ENCODE measurements around the gene TTC7B.
"Not testable (repeated sequence)": the region's sequence is repeated elsewhere in the genome, so short reads cannot be mapped to it uniquely, and the experiment has no call there.

TTC7B gene

DNA sequence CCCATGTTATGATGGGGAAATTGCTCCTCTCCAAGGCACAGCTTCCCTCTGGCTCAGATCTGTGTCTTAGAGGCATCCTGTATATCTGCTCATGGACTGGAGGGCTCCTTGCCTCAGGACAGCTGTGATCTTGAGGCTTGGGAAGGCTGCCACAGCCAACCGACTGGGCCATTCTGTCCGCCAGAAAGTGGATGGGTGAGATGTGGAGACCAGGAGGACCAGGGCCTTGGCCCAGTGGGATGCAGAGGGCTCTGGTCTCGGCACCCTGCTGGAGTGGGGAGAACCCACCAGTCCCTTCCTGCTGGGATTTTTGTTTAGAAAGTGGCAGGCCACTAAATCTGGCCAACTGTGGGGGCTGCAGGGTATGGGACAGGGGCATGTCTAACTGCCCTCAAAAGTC lies 270.8 kb downstream of the TTC7B start:
- no peak for DNase-seq (ENCODE audit: low read depth in 2 of 2)

DNA sequence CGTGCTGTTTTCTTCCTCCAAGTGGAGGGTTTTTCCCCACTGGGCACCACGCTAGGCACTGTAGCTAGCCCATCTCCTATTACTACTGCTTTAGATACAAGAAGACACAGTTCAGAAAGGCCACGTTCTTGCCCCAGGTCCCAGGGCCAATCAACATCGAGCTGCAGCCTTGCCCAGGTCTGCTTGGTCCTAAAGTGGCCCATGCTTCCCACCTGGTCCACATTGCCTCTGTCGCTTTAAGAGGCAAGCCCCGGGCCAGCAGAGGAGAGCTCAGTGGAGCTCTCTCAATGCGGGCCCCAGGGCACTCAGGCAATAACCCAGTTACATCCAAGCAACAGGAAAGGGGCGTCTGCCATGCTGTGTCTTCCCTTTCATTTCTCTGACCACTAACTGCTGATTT lies 271.3 kb downstream of the TTC7B start:
- DNase-seq (ENCODE audit: low read depth in 2 of 2) = no peak

DNA sequence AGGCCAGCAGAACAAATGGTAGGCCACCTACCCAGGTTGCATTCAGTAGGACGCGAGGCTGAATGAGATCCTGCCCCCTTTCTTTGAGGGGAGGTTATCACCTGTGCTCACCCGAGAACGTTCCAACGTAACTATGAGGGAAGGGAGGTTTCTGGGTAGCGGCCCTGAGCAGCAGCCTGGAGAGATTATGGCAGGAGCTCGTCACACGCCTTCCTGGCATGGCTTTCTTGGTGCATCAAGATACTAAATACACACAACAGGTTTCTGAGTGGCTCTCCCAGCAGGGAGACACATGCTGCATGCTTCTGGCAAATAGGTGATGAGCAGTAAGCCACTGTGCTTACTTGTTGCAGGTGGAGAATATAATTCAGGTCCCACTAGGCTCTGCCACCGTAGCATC lies 271.7 kb downstream of the TTC7B start:
- DNase-seq (ENCODE audit: low read depth in 2 of 2) = no peak

DNA sequence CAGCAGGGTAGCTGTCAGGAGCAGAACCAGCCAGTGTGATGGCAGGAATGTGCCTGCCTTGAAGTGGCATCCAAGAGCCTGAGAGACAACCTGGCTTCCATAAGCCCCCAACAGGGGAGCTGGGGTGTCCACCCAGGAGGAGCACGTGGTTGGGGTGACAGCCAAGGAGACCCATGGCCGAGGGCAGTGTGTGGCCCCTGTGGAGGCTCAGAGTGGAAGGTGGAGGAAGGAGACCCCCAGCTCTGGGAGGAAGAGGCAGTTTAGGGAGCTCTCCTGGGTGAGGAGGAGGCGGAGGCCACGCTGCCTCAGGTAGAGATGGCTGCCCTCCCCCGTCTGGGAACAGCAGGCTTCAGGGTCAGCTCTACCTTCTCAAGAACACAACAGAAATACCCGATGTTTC lies 272.4 kb downstream of the TTC7B start:
- DNase-seq (ENCODE audit: low read depth in 2 of 2) = no peak

DNA sequence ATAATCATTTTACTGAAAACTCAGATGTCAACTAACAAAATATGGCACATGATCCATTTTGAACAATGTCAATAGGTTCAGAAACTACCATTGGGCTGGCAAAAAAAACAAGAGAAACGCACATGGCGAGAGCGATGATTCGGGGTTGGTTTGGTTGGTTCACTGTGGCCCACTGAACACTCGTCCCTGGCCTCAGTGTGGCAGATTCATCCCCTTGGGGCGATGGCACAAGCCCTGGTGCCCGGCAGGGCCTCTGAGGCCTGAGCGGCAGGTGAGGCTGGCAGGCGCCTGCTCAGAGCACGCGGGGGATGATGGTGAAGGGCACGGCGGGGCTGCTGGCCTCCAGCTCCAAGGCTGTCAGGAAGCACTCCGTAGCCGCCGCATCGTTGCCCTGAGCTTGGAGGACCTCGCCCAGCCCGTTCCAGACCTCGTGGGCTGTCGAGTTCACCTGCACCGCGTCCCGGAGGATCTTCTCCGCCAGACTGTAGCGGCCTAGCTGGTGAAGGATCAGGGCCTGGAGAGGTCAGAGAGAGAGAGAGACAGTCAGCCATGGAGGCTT lies 275.1 kb downstream of the TTC7B start:
- no peak for DNase-seq (ENCODE audit: low read depth in 2 of 2)

DNA sequence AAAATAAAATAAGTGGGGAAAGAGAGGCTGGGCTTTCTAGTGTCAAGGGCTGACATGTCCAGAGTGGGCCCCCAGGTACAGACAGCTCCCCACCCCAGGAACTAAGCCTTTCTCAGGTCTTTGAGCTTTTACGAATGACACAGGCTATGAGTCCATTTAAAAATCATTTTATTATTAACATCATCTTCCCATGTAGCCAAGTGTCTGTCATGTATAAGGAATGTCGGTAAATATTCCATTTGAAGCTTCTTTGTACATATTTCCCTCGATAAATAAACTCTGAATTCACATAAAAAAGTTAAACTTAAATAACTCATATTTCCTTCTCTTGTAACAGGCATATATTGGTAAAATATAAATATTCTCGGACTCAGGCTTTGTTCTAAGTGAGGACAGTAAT lies 275.8 kb downstream of the TTC7B start:
- no peak for DNase-seq (ENCODE audit: low read depth in 2 of 2)

DNA sequence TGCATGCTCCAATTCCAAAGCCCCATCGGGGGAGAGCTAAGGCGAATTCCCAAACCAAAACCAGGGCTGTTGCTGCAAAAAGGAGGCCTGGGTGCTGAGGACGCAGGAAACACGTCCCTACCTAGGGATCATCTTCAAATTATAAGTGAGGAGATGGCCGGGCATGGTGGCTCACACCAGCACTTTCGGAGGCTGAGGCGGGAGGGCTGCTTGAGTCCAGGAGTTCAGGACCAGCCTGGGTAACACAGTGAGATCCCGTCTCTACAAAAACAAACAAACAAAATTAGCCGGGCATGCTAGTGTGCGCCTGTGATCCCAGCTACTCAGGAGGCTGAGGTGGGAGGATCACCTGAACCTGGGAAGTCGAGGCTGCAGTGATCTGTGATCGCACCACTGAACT lies 276.2 kb downstream of the TTC7B start:
- DNase-seq (ENCODE audit: low read depth in 2 of 2) = no peak

DNA sequence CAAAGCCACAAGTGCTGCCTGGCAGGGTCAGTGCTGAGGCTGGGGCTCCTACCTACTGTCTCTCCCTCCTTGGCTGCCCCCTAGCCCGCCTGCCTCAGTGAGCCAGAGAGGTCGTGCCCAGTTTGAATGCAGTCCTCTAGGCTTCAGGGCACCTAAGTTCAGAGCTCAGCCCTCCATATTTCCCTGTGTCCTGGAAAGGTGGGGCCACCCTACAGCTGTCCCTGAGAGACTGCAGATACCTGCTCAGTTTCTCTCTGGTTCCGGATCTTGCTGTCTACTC lies 276.8 kb downstream of the TTC7B start:
- no peak for DNase-seq (ENCODE audit: low read depth in 2 of 2)

DNA sequence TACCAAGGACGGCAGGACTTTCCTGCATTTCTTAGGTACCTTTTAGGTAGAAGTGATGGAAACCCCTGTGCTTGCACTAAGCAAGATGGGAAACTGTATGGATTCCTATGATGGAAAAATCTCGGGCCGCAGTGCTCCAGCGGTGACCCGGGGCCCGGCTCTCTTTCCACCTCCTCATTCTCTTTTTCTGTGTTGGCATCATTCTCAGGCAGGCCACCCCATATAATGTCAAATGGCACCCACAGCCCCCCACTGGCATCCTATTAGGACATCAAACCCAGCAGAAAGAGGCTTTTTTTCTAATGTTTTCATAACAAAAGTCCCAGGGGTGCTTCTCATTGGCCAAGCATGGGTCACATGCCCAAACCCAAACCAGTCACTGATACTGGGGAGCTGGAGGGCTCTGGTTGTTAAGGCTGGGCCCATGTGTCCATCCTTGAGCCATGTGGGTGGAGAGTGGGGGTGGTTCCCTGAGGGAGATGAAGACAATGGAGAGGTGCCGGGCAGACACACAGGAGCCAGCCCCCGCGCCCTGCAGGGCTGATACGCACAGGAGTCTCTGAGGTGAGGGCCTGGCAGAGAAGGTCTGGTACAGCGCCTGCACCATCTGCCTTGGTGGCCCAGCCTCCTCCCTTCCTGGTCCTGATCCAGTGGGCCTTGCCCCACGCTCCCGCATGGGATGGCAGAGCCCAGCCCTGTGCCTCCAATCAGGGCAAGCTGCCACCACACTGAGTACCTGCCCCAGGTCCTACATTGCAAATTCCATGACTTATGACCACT lies 277.3 kb downstream of the TTC7B start:
- DNase-seq (ENCODE audit: low read depth in 2 of 2) = no peak

DNA sequence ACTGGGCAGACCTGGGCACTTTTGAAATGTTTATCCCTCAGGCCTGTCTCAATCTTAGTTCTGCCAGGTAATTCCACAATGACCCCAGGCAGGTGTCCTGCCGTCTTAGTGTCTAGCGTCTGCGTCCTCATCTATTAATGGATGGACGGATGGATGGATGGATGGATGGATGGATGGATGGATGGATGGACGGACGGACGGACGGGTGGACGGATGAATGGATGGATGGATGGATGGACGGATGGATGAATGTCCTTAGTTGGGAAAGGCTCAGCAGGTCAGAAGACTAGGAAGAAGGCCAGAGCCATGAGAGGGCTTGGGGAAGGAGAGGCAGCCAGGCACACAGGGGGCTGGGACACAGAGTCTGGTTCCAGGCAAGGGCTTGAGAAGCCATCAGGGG lies 278.1 kb downstream of the TTC7B start:
- DNase-seq (ENCODE audit: low read depth in 2 of 2) = no peak

DNA sequence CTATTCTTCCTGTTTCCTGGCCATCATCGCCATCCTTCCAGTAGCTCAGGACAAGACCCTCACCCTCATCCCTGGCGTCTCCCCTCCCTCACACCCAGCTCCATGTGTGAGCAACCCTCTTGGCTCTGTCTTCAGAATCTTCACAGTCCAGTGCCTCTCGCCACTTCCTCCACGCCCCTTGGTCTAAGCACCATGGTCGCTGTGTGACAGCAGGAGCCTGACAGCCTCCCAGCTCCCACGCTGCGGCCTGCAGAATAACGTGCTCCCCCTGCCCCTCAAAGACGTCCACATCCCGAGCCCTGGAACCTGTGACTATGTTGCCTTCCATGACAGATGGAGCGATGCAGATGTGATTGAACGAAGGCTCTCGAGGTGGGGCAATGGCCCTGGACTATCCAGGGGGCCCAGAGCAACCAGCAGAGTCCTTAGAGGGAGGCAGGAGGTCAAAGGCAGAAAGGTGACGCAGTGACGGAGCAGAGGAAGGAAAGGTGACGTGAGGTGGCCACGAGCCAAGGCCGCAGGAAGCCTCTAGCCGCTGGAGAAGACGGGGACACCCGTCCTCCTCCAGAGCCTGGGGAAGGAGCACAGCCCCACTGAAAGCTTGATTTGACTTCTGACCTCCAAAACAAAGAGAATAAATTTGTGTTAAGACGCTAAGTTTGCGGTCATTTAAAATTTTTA lies 279.6 kb downstream of the TTC7B start:
- no peak for DNase-seq (ENCODE audit: low read depth in 2 of 2)

DNA sequence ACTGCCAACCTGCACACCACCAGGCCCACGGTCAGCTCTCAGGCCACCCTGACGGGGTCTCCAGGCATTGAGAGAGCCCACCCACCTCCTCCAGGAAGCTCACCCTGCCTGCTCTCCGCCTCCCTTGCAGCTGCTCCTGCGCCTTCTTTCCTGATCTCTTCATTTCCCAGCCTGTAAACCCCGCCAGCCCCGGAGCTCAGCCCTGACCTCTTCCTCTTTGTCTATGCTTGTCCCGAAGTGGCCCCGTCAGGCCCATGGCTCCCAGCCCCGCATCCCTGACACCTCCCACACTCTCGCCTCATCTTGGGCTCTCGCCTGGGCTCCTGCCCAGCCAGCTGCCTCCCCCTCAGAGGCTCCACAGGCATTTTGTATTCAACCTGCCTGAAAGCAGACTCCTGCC lies 280.1 kb downstream of the TTC7B start:
- DNase-seq (ENCODE audit: low read depth in 2 of 2) = no peak

DNA sequence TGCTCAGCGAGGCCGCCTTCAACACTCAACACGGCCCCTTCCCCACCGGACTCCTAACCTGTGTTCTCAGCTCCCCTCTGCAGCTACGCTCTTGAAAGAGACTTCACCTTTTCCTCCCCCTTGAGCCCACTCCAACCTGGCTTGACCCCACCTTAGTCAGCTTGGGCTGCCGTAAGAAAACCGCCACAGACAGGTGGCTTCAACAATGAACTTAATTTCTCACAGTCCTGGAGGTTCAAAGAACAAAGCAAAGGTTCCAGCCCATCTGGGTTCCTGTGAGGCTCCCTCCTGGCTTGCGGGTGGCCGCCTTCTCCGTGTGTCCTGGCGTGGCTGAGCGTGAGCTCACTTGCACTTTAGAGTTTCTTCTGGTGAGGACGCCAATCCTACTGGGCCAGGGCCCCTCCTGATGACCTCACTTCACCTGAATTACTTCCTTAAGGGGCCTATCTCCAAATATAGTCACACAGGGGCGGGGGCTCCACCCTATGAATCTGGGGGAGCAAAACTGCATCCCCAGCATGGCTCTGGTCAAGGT lies 280.6 kb downstream of the TTC7B start:
- no peak for DNase-seq (ENCODE audit: low read depth in 2 of 2)

DNA sequence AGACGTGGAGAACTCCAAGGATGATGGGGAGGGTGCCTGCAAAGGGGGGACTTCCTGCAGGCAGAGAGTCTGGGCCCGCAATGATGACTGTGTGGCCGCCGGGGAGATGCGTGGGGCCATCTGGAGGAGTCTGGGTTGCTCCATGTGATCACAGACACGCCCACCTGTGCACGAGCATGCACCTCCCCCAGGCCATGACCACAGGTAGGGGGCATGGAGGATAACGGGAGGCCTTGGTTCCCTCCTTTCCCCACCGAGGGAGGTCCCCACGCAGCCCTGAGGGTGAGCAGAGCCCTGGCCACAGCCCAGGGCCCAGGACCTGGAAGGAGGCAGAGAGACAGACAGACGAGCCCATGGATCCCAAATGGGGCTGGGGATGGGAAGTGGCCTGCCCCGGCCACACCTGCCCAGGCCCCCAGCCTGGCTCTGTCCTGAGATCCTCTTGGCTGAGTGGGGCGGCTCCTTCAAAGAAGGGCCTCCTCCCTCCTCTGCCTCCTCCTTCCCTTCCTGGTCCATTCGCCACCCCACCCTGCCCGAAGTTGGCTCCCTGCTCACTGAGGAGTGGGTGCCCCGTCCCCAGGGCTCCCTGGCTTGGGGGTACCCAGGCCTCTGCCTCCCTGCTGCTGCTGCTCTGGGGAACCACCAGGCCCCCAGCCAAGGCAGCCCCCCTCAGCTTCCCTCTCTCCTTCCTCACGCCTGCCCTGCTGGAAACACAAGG lies 281.2 kb downstream of the TTC7B start:
- DNase-seq (ENCODE audit: low read depth in 2 of 2) = no peak

DNA sequence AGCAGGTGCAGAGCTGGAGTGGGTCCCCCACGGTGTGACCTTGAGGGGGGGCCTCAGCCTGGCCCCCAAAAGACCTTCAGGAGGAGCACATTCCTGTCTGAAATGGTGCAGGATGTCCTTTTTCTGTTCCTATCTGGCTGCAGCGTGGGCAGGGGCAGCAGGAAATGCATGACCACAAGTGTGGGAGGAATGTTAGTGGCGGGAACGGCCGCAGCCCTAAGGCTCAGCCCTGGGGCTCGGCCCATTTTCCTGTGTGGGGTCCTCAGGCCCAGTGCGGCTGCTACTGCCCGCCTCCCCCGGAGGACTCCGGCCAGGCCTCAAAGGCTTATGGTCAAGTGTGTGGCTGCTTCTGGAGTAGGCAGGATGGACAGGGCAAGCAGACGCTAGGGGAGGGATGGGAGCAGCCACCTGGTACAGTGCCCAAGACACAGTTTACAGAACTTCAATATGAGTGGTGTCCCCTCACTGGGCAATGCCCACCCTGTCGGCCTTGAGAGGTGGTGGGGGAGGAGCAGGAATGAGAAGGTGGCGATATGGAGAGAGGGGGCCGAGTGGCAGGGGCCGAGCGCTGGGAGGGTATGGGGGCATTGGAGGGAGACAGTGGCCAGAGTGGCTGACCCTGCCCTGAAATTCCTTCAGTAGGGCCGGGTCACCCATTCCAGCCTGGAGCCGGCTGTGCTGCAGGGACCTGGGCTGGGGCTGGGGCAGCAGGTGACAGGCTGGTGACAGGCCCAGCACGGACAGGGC lies 282.0 kb downstream of the TTC7B start:
- no peak for DNase-seq (ENCODE audit: low read depth in 2 of 2)

DNA sequence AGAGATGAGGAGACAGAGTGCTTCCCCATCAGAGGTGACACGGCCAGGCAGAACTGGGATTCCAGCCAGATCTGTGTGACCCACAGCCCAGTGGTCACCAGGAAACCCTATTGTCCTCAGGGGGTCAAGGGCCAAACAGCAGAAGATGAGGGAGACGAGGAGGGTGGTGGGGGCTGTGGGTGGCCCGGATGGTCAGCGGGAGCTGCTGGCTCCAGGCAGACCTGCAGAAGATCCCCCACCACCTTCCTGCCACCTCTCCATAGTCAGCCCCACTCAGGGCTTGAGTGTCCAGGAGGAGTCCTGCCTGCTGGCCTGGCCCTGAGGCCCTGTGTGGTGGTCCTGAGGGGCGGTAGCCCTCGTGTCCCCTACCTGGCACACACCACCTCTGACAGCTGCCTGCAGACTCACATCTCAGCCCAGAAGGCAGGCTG lies 282.6 kb downstream of the TTC7B start:
- DNase-seq (ENCODE audit: low read depth in 2 of 2) = no peak

DNA sequence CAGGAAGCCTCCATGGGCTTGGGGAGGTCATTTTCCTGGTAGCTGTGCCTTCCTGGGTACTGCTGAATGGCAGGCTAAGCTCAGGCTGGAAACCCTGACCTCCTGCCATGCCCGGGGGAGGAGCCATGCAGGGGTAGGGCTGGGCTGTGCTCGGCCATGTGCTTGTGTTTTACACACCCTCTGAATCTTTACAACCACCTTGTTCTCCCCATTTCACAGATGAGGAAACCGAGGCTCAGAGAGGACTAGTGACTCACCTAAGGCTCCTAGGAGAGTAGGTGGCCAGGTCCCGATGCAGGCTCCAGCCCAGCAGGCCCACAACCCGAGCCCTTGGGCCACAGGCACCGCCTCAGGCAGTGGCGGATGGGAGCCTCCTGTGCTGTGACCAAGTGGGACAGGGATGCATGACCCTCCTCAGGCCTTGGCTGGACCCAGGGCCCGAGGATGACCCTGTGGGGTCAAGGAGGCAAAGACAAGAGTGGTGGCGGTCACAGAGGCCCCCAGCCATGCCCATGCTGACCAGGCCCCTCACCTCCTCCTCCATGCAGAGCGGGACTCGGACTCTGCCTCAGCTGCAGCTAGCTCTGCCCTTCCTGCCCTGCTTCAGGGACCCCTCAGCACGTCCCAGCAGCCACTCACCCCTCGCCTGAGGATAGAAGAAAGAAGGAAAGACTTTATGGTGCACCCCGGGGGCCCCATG lies 283.3 kb downstream of the TTC7B start:
- no peak for DNase-seq (ENCODE audit: low read depth in 2 of 2)

DNA sequence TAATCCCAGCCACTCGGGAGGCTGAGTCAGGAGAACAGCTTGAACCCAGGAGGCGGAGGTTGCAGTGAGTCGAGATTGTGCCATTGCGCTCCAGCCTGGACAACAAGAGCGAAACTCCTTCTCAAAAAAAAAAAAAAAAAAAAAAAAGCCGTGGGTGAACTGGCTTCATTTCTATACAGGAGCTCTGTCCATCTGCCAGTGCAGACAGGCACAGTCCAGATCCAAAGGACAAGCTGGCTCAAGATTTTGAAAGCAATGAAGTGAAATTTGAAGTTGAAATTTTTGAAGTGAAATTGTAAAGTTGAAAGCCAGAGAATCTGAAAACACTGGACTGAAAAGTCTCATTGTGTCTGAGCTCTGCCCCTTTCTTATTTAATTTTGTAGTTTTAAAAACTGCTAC lies 284.7 kb downstream of the TTC7B start:
- DNase-seq (ENCODE audit: low read depth in 2 of 2) = no peak

DNA sequence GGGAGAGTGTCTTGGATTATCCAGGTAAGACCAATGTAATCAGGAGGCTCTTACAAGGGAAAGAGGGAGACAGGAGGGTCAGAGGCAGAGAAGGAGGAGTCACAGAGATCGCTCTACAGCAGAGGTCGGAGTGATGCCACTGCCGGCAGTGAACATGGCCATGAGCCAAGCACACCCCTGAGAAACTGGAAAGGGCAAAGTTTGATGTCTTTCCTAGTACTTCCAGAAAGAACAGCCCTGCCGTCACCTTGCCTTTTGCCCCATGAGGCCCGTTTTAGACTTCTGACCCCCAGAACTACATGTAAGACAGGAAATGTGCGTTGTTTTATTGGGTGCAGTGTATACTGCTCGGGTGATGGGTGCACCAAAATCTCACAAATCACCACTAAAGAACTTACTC lies 285.7 kb downstream of the TTC7B start:
- DNase-seq (ENCODE audit: low read depth in 2 of 2) = no peak

DNA sequence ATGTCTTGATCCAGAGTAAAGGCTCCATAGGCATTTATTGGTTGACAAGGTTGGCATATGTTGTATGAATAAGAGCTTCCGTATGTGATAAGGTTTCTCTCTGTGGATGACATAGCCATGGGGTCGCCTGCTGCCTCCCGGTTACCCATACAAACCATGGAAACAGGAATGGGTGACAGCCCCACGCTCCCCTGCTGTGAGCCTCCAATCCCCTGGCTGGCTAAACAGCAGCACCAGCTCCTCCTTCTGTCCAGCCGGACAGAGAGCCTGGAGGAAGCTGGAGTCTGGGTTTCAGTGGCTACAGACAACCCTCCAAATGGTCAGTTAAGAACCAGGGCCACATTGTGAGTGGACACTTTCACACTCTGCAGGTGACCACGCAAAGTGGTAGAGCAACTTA lies 288.3 kb downstream of the TTC7B start:
- no peak for DNase-seq (ENCODE audit: low read depth in 2 of 2)

DNA sequence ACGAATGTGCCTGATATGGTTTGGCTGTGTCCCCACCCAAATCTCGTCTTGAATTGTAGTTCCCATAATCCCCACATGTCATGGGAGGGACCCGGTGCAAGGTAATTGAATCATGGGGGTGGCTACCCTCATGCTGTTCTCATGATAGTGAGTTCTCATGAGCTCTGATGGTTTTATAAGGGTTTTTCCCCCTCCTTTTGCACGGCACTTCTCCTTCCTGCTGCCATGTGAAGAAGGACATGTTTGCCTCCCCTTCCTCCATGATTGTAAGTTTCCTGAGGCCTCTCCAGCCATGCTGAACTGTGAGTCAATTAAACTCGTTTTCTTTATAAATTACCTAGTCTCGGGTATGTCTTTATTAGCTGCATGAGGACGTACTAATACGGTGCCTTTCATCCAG lies 289.7 kb downstream of the TTC7B start:
- not testable (repeated sequence) for DNase-seq (ENCODE audit: low read depth in 2 of 2)
